Stimulated activated CD8-positive, alpha-beta memory T cell treated with anti-CD3 and anti-CD28 coated beads, Interleukin-15, amount 100 ng/mL, for 24 hours (primary cell): ENCODE results near the gene CALD1.

ENCODE experiments used
- DNase-seq: peaks from one replicate; pipeline ENCODE4 v3.0.0-alpha.2; 2020; ENCODE audit warnings: low read depth

Gene CALD1

DNA sequence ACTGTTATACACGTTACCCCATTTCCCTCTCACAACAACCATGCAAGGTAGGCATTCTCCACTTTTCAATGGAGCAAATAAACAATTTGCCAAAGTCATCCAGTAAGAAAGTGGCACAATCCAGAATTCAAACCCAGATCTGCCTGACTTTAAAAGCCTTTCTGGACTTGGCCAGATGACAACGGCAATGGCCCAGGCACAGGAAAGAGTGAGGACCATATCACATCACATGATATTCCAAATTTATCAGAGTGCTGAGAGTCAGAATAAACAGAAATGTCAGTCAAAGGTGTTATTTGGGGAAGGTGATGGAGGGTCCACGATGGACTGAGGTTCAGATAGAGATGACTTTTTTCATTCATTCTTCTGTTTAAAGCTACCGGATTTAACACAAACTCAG, 48.0 kb downstream of the CALD1 start:
- DNase-seq: no peak

- DNase-seq: no peak
Observed at GRCh38 chr7:134827889-134828288, 48.5 kb downstream of the CALD1 start.

DNA sequence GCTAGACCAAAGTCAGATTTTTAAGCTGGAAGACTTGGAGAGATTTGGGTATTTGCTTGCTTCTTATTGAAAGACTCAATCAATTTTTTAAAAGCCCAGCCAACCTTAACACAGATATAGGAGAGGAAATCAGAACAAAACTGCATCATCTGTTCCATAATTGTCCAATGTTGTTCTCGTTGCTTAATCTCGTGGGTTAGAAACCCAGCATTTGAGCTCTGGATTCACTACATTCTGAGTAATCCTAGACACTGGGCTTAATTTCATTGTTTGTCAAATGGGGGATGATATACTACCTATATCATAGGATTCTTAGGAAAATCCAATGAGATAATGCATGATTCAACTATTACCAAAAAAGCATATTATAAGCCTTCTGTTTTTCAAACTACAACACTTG, 48.9 kb downstream of the CALD1 start:
- no peak for DNase-seq

- no peak for DNase-seq
Observed at GRCh38 chr7:134829380-134829986, 50.0 kb downstream of the CALD1 start.

- DNase-seq: no peak
Observed at GRCh38 chr7:134831862-134832261, 52.4 kb downstream of the CALD1 start.

- DNase-seq: no peak
Observed at GRCh38 chr7:134832367-134832766, 52.9 kb downstream of the CALD1 start.

GRCh38 chr7:134834689-134835462, 55.4 kb downstream of the CALD1 start:
- no peak for DNase-seq

DNA sequence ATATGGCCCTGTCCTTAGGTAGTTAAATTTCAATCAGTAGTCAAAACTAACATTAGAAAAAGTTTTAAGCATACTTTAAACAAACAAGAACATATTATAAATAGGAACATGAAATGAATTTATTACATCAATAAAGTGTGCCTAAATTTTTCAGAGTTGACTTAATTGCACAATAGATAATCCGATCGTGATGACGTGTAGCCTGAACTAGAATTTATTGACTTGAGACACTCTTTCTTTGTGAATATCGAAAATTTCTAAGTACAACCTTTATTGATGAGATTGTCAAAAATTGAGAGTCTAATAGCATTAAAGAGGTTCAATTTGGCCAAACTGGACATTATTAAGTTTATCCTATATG, 56.0 kb downstream of the CALD1 start:
- no peak for DNase-seq

DNA sequence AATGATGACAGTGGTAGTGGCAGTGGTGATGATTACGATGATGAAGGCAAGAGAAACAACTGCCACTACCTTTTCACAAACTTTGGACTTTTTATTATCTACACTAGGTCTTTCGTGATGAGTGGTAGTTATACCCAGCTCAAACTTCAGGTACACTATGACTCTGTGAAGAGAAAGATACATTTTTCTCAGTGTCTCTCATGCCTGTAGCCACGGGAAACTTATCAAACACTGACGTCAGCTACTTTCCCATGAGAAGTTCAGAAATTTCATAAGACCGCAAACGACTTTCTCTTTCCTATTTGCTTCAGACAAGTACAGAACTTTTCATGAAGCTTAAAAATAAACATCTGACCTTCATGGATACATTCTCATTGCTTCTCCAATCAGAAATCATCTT, 57.0 kb downstream of the CALD1 start:
- no peak for DNase-seq

GRCh38 chr7:134839298-134839697, 59.9 kb downstream of the CALD1 start:
- no peak for DNase-seq

DNA sequence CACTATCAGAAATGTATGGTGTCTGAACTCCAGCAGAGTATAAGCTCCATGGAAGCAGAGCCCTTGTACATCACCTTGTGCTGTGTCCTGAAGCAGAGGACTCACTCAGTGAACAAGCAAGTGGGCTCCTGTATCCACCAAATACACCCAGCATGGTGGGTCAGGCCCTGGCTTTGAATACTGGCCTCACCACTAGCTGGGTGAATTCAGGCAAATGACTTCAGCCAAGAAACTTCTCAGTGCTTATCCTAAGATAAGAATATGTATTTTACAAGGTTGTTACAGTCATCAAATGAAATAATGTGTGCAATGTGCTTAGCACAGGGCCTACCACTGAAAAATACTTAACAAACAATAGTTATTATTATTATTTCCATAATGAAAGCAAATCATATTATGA, 62.6 kb downstream of the CALD1 start:
- DNase-seq: no peak

GRCh38 chr7:134842886-134843430, 63.5 kb downstream of the CALD1 start:
- no peak for DNase-seq

- no peak for DNase-seq
Observed at GRCh38 chr7:134844200-134844599, 64.8 kb downstream of the CALD1 start.

DNA sequence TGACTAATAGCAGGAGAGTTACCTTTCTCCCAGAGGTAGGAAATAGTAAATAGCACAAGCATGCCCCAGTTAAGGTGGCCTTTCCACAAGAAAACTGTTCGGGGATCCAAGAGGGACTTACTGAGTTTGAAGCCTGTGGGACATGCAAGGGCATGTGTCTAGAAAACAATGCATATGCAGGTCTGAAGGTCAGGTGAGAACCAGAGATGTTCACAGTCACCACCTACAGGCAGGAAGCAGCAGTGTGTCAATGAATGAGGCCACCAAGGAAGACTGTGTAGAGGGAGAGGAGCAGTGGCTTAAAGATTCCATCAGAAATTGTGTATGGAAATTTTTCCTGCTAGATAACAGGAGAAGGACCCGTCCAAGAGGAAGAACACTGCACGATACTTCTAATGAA, 66.0 kb downstream of the CALD1 start:
- no peak for DNase-seq

DNA sequence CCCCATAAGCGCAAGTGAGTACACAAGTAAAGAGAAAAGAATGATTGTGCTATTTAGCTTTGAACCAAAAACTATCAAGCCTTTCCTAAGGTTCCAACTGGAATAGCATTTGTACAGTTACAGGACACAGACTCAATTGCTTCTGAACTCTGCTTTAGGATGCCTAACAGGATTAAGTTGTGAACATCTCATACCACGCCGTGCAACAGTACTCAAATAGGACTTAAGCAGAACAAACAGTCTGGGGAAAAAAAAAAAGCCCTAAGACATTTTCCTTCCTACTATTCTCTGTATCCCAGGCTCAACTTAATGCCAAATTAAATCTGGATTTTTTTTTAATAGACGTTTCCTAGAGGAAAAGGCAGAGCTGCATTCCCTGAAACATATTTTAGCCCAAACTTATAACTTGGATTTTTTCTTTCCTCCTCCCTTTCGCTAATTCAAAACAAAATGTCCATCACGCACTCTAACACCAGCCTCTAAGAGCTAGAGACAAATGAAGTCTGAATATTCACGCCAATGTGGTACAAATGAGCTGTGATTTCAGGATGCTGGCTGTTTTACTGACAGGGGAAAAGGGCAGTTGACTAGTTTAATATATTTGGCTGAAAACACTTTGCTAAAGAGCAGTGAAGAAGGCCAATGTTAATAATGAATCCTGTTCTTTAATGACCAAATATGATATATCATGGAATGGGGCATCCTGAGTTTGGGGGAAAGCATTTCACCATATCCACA, 68.6 kb downstream of the CALD1 start:
- DNase-seq: no peak

- DNase-seq: no peak
Observed at GRCh38 chr7:134850066-134850465, 70.6 kb downstream of the CALD1 start.

- DNase-seq: no peak
Observed at GRCh38 chr7:134851141-134851540, 71.7 kb downstream of the CALD1 start.

DNA sequence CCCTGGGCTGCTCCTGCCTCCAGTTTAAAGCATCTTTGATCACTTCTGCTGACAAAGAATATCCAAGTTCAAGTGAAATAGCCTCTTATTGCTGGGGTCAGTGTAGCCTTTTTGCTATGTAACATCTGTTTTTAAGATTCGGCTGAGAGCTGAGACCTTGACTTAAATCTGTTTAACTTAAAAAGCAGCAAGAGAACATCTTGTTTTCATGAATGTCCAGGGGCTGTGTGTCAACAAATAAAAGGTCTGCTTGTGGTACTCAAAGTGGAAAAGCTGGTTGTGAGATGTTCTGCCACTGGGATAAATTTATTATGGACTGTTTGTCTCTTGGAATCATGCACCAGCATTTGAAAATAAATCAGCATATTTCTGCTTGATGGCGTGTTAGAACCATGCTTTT, 73.2 kb downstream of the CALD1 start:
- no peak for DNase-seq

GRCh38 chr7:134854816-134855215, 75.4 kb downstream of the CALD1 start:
- no peak for DNase-seq

GRCh38 chr7:134855442-134855841, 76.0 kb downstream of the CALD1 start:
- no peak for DNase-seq

GRCh38 chr7:134856091-134856490, 76.7 kb downstream of the CALD1 start:
- DNase-seq: no peak

DNA sequence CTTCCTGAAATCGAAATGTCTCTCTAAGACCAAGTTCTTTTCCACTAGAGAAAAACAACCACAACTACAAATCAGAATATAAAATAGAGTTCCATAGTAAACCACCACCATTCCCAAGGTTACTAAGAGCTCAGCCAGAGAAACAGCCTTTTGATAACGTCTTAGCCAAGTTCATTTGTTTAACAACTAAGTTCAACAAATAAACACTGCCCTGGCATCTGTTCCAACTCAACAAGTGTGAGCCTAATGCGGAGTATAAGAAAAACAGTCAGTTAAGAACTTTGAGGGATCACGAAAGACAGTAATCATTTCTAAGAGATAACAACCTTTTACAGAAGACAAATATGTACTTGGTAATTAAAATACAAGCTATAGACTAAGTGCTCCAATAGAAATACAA, 77.3 kb downstream of the CALD1 start:
- no peak for DNase-seq

DNA sequence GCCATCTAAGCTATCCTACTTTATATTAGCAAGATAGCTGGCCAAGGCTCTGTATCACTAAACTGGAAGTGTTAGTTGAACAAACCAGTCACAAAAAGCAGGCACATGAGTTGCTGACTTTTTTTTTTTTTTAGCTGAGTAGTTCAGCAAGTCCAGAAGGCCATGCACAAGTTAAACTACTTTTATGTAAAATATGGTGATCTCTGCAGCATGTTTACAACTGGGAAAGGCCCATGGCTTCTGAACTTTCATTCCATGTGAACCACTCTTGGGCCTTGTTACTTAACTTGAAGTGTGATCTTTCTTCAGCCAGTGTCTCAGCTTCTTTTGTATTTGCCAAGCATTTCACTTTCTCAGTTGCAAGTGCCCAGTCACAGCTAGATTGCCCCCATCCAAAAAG, 78.5 kb downstream of the CALD1 start:
- DNase-seq: no peak
